DND-41 (cell line): ENCODE results near the gene GPATCH2.

Source experiments
- ATAC-seq: fragments of 200-7000 bp; cut with Tn5 transposase; 3 replicates; pipeline ENCODE4 v1.9.1; 2021; ENCODE audit warnings: low read depth; ENCODE audit not compliant: insufficient read depth
- DNase-seq: peaks from one replicate; pipeline ENCODE4 v3.0.0-alpha.2; 2020
- H2AFZ ChIP-seq: 2 replicates; pipeline ENCODE4 v1.6.0; 2012; ENCODE audit warnings: low read depth, low read length
- H3K27ac ChIP-seq: 2 replicates; pipeline ENCODE4 v1.5.1; 2012; ENCODE audit warnings: low read length, inconsistent platforms
- H3K27me3 ChIP-seq: fragments of 200-600 bp; sonication (generic); 2 replicates; pipeline ENCODE4 v1.6.0; 2012; ENCODE audit warnings: low read length, mild to moderate bottlenecking, inconsistent platforms; ENCODE audit not compliant: insufficient read depth, poor library complexity
- H3K36me3 ChIP-seq: 2 replicates; pipeline ENCODE4 v1.5.1; 2012; ENCODE audit warnings: low read length, inconsistent platforms; ENCODE audit not compliant: insufficient read depth
- H3K4me1 ChIP-seq: 2 replicates; pipeline ENCODE4 v1.5.1; 2012; ENCODE audit warnings: mild to moderate bottlenecking, low read length; ENCODE audit not compliant: insufficient read depth
- H3K4me2 ChIP-seq: 2 replicates; pipeline ENCODE4 v1.6.0; 2012; ENCODE audit warnings: mild to moderate bottlenecking, moderate library complexity, low read length, inconsistent platforms; ENCODE audit not compliant: insufficient read depth
- H3K4me3 ChIP-seq, 2 experiments: fragments of 200-600 bp in 1 of 2; shearing (Covaris generic) in 1 of 2; 2 replicates each; pipeline ENCODE4 v1.5.1; 2012 to 2016; ENCODE audit warnings: inconsistent platforms in 2 of 2, low read length in 2 of 2, mild to moderate bottlenecking in 2 of 2, low read depth in 1 of 2, moderate library complexity in 1 of 2
- H3K79me2 ChIP-seq: 2 replicates; pipeline ENCODE4 v1.6.0; 2012; ENCODE audit warnings: low read length, inconsistent platforms; ENCODE audit not compliant: insufficient read depth
- H3K9ac ChIP-seq: 2 replicates; pipeline ENCODE4 v1.6.0; 2012; ENCODE audit warnings: low read depth, mild to moderate bottlenecking, inconsistent platforms, low read length, moderate library complexity
- H3K9me3 ChIP-seq: 2 replicates; pipeline ENCODE4 v1.5.1; 2012; ENCODE audit warnings: low read length, moderate library complexity, mild to moderate bottlenecking, inconsistent platforms; ENCODE audit not compliant: insufficient read depth, severe bottlenecking
- H4K20me1 ChIP-seq: 2 replicates; pipeline ENCODE4 v1.6.0; 2012; ENCODE audit warnings: low read length; ENCODE audit not compliant: insufficient read depth
- CTCF ChIP-seq: IDR thresholded peaks from 2 replicates; pipeline ENCODE4 v1.5.1; 2012; ENCODE audit warnings: borderline replicate concordance, low read length, moderate library complexity, mild to moderate bottlenecking; ENCODE audit not compliant: poor library complexity, severe bottlenecking; ENCODE audit errors: extremely low read depth
- EZH2 ChIP-seq: IDR thresholded peaks from 3 replicates; pipeline ENCODE4 v1.6.1; 2012; ENCODE audit warnings: borderline replicate concordance, low read depth, mild to moderate bottlenecking, moderate library complexity, low read length, inconsistent platforms; ENCODE audit not compliant: severe bottlenecking

The GPATCH2 gene

DNA sequence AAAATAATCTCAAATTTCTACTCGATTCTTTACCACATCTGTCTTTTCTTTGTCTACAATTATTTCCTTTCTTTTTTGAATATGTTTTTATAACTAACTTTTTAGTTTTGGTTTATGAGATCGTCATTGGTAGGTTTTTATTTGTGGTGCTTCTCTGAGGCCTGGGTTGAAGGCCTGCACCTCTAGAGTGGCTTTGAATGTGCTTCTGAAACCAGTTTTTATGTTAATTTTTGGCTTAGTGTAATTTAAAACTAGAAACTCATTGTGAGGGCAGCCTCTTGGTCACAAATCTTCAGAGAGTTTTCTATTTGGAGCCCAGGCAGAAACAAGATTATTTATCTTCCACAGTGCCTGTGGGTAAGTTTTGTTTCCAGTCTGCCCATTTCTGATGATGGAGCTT, 187.0 kb downstream of the GPATCH2 start:
- Histone ChIP-seq H3K79me2 (no peaks in the 10 kb centered on the region), H3K4me1 (no peaks in the 10 kb centered on the region), H4K20me1 (no peaks in the 10 kb centered on the region), H3K4me2 (no peak overlapping the region), H3K9ac (no peak overlapping the region), H3K27me3 (no peaks in the 10 kb centered on the region), H3K9me3 (no peaks in the 10 kb centered on the region), H3K36me3 (peaks cover 7% of the 10 kb centered on the region; the same call in 1 of the 2 replicates), H3K27ac (no peak overlapping the region), H3K4me3 (no peak overlapping the region), H2AFZ (no peak overlapping the region)
- TF ChIP-seq CTCF (no peak), EZH2 (no peak)
- ATAC-seq (no peak), DNase-seq (no peak)

GRCh38 chr1:217437376-217437775, 193.5 kb downstream of the GPATCH2 start:
- no peak overlapping the region for H3K4me2 ChIP-seq
- H3K9ac ChIP-seq: no peak overlapping the region
- no peaks in the 10 kb centered on the region for H3K27me3 ChIP-seq
- H3K9me3 ChIP-seq: no peaks in the 10 kb centered on the region
- H3K4me3 ChIP-seq: no peak overlapping the region
- no peaks in the 10 kb centered on the region; the same call in 1 of the 2 replicates for H3K36me3 ChIP-seq
- no peak for ATAC-seq
- no peaks in the 10 kb centered on the region for H3K4me1 ChIP-seq
- H2AFZ ChIP-seq: no peak overlapping the region
- H3K79me2 ChIP-seq: no peaks in the 10 kb centered on the region
- no peaks in the 10 kb centered on the region for H4K20me1 ChIP-seq
- no peak for DNase-seq
- no peak overlapping the region for H3K27ac ChIP-seq
- TF ChIP-seq CTCF (no peak), EZH2 (no peak)

DNA sequence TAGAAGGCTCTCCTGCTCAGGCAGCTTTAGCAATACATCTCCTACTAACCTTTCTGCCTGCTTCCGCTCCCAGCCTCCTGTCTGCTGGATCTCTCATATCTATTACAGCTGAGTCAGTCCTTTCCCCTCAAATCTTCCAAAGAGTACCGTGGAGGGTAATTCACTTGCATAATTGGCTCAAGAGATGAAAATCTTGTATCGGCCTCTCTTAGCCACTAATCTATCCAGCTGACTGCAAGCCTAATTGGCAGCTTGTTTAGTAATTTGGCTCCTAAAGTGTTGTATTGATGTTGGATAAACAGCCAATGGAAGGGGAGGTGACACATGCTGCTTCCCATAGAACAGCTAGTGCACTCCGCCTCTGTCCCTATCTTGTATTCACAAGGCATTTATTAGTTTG, 195.7 kb downstream of the GPATCH2 start:
- Histone ChIP-seq H3K9ac (no peak overlapping the region), H3K9me3 (no peaks in the 10 kb centered on the region), H3K27ac (no peak overlapping the region), H4K20me1 (no peaks in the 10 kb centered on the region), H3K36me3 (peaks cover 2% of the 10 kb centered on the region; the same call in 1 of the 2 replicates), H3K79me2 (no peaks in the 10 kb centered on the region), H3K4me1 (no peaks in the 10 kb centered on the region), H3K4me2 (no peak overlapping the region), H2AFZ (no peak overlapping the region), H3K4me3 (no peak overlapping the region), H3K27me3 (no peaks in the 10 kb centered on the region)
- DNase-seq (no peak), ATAC-seq (no peak)
- TF ChIP-seq CTCF (no peak), EZH2 (no peak)

GRCh38 chr1:217433664-217434063, 197.2 kb downstream of the GPATCH2 start:
- Histone ChIP-seq H3K27me3 (no peaks in the 10 kb centered on the region), H3K36me3 (peaks cover 2% of the 10 kb centered on the region; the same call in 1 of the 2 replicates), H3K4me2 (no peak overlapping the region), H3K9ac (no peak overlapping the region), H3K27ac (no peak overlapping the region), H3K4me3 (no peak overlapping the region), H4K20me1 (no peaks in the 10 kb centered on the region), H2AFZ (no peak overlapping the region), H3K9me3 (no peaks in the 10 kb centered on the region), H3K4me1 (no peaks in the 10 kb centered on the region), H3K79me2 (no peaks in the 10 kb centered on the region)
- TF ChIP-seq EZH2: no peak
- TF ChIP-seq CTCF: no peak
- ATAC-seq: no peak
- DNase-seq: no peak
